Neural progenitor cell (in vitro differentiated cells): ENCODE results near the gene GALNT18.

ENCODE experiments used
- EZH2 ChIP-seq: fragments of 200-600 bp; sonication (generic); IDR thresholded peaks from 2 replicates; pipeline ENCODE4 v1.6.1; 2017; ENCODE audit warnings: antibody characterized with exemption, mild to moderate bottlenecking, moderate library complexity
- TF ChIP-seq, protein P1 (sequence below): fragments of 200-600 bp; sonication (generic); IDR thresholded peaks from 2 replicates; pipeline ENCODE4 v1.5.1; 2017; ENCODE audit warnings: antibody characterized with exemption, mild to moderate bottlenecking

- TF ChIP-seq, protein P1, sequence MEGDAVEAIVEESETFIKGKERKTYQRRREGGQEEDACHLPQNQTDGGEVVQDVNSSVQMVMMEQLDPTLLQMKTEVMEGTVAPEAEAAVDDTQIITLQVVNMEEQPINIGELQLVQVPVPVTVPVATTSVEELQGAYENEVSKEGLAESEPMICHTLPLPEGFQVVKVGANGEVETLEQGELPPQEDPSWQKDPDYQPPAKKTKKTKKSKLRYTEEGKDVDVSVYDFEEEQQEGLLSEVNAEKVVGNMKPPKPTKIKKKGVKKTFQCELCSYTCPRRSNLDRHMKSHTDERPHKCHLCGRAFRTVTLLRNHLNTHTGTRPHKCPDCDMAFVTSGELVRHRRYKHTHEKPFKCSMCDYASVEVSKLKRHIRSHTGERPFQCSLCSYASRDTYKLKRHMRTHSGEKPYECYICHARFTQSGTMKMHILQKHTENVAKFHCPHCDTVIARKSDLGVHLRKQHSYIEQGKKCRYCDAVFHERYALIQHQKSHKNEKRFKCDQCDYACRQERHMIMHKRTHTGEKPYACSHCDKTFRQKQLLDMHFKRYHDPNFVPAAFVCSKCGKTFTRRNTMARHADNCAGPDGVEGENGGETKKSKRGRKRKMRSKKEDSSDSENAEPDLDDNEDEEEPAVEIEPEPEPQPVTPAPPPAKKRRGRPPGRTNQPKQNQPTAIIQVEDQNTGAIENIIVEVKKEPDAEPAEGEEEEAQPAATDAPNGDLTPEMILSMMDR: no peak
- no peak for TF ChIP-seq EZH2
Measured at GRCh38 chr11:11583801-11584529, 37.8 kb downstream of the GALNT18 start.
